Mucosa of rectum (tissue), 2 donors: ENCODE measurements around the gene FUT7.
A peak's percentile ranks its signal among the peaks of the same experiment; 100 is the strongest.

Experiments used
- H3K27ac ChIP-seq, 2 donors: one replicate each; pipeline ENCODE4 v1.7.0; 2013; ENCODE audit warnings: inconsistent platforms in 2 of 2, low read depth in 2 of 2, low read length in 2 of 2
- H3K27me3 ChIP-seq, 2 donors: one replicate each; pipeline ENCODE4 v1.7.0; 2013; ENCODE audit warnings: low read length in 2 of 2; ENCODE audit not compliant: control insufficient read depth in 2 of 2, insufficient read depth in 2 of 2
- H3K36me3 ChIP-seq, 2 donors: one replicate each; pipeline ENCODE4 v1.7.0; 2013; ENCODE audit warnings: low read length in 2 of 2; ENCODE audit not compliant: control insufficient read depth in 2 of 2, insufficient read depth in 2 of 2
- H3K4me1 ChIP-seq, 2 donors: one replicate each; pipeline ENCODE4 v1.7.0; 2013; ENCODE audit warnings: low read length in 2 of 2, mild to moderate bottlenecking in 1 of 2; ENCODE audit not compliant: control insufficient read depth in 2 of 2, insufficient read depth in 2 of 2
- H3K4me3 ChIP-seq, 2 donors: one replicate each; pipeline ENCODE4 v1.7.0; 2013; ENCODE audit warnings: low read length in 2 of 2
- H3K9ac ChIP-seq, 2 donors: one replicate each; pipeline ENCODE4 v1.7.0; 2013; ENCODE audit warnings: low read length in 2 of 2, low read depth in 1 of 2, mild to moderate bottlenecking in 1 of 2
- H3K9me3 ChIP-seq, 2 donors: one replicate each; pipeline ENCODE4 v1.7.0; 2013; ENCODE audit warnings: low read length in 2 of 2; ENCODE audit not compliant: control insufficient read depth in 2 of 2
- donor health status: healthy.
- donor health status: Normal muscosa, but diverticular disease.

FUT7 gene

GRCh38 chr9:137049544-137050449 lies 17.9 kb upstream of the FUT7 start:
- Histone ChIP-seq H3K27me3 (peaks cover 11 to 32% of the 10 kb centered on the region in 2 donors), H3K4me1 (peaks cover 20 to 27% of the 10 kb centered on the region in 2 donors), H3K27ac (no peak overlapping the region), H3K9me3 (no peaks in the 10 kb centered on the region), H3K36me3 (no peaks in the 10 kb centered on the region), H3K4me3 (no peak overlapping the region), H3K9ac (no peak overlapping the region)

GRCh38 chr9:137048655-137049543 lies 17.0 kb upstream of the FUT7 start:
- Histone ChIP-seq H3K27ac (no peak overlapping the region), H3K4me3 (no peak overlapping the region), H3K9me3 (no peaks in the 10 kb centered on the region), H3K27me3 (peaks cover 11 to 36% of the 10 kb centered on the region in 2 donors), H3K36me3 (no peaks in the 10 kb centered on the region), H3K4me1 (peaks cover 23 to 29% of the 10 kb centered on the region in 2 donors), H3K9ac (no peak overlapping the region)

- peak within 1 kb of the TSS; percentile 61 to 62 for H3K4me3 ChIP-seq
- peaks cover 11 to 24% of the 10 kb centered on the region in 2 donors for H3K27me3 ChIP-seq
- peak within 1 kb of the TSS; percentile 24 to 39 for H3K9ac ChIP-seq
- no peaks in the 10 kb centered on the region for H3K9me3 ChIP-seq
- no peaks in the 10 kb centered on the region for H3K36me3 ChIP-seq
- peaks cover 20 to 25% of the 10 kb centered on the region in 2 donors for H3K4me1 ChIP-seq
- peak within 1 kb of the TSS; percentile 70 to 76 for H3K27ac ChIP-seq
Observed at GRCh38 chr9:137046088-137046787, 14.3 kb upstream of the FUT7 start, which contains the start of gene NPDC1. Gene NPDC1 (minus strand): TSS chr9:137046177. CDS start chr9:137045989, 188 bp downstream.

- no peaks in the 10 kb centered on the region for H3K9me3 ChIP-seq
Observed at GRCh38 chr9:137045294-137046087, 13.6 kb upstream of the FUT7 start.

GRCh38 chr9:137044502-137045177 lies 12.8 kb upstream of the FUT7 start:
- Histone ChIP-seq H3K36me3 (no peaks in the 10 kb centered on the region), H3K27ac (peak overlapping the region; percentile 61 to 68), H3K4me1 (peaks cover 20 to 25% of the 10 kb centered on the region in 2 donors), H3K9ac (peak overlapping the region; percentile 39 to 56), H3K27me3 (peaks cover 10 to 24% of the 10 kb centered on the region in 2 donors), H3K9me3 (no peaks in the 10 kb centered on the region), H3K4me3 (peak overlapping the region; percentile 27 to 61)

More at GRCh38 chr9:137045294-137046087, 13.6 kb upstream of the FUT7 start:
- Histone ChIP-seq H3K36me3 (no peaks in the 10 kb centered on the region), H3K9ac (peak overlapping the region; percentile 24 to 39), H3K4me1 (peaks cover 20 to 25% of the 10 kb centered on the region in 2 donors), H3K4me3 (peak overlapping the region; percentile 61 to 62), H3K27me3 (peaks cover 11 to 24% of the 10 kb centered on the region in 2 donors), H3K27ac (peak overlapping the region; percentile 68 to 70)

GRCh38 chr9:137044037-137044436 lies 12.1 kb upstream of the FUT7 start:
- Histone ChIP-seq H3K36me3 (no peaks in the 10 kb centered on the region), H3K27me3 (peaks cover 4 to 20% of the 10 kb centered on the region in 2 donors), H3K9me3 (no peaks in the 10 kb centered on the region), H3K9ac (peak overlapping the region; percentile 17 to 39), H3K4me1 (peaks cover 20 to 25% of the 10 kb centered on the region in 2 donors), H3K4me3 (peak overlapping the region; percentile 13 to 61), H3K27ac (peak overlapping the region; percentile 61 to 68)

GRCh38 chr9:137042751-137043727 lies 11.2 kb upstream of the FUT7 start:
- Histone ChIP-seq H3K4me3 (no peak overlapping the region), H3K36me3 (no peaks in the 10 kb centered on the region), H3K9me3 (no peaks in the 10 kb centered on the region), H3K27ac (peak overlapping the region; percentile 11 to 43), H3K4me1 (peaks cover 20 to 25% of the 10 kb centered on the region in 2 donors), H3K9ac (no peak overlapping the region), H3K27me3 (peaks cover 4 to 17% of the 10 kb centered on the region in 2 donors)

- Histone ChIP-seq H3K27me3 (peaks cover 0 to 8% of the 10 kb centered on the region in 2 donors), H3K4me1 (peaks cover 17 to 21% of the 10 kb centered on the region in 2 donors), H3K9ac (no peak overlapping the region), H3K27ac (no peak overlapping the region), H3K9me3 (no peaks in the 10 kb centered on the region), H3K4me3 (no peak overlapping the region), H3K36me3 (no peaks in the 10 kb centered on the region)
Observed at GRCh38 chr9:137041124-137041523, 9.2 kb upstream of the FUT7 start.
